Neural progenitor cell (in vitro differentiated cells): ENCODE measurements around the gene CDH12. TPM values are rescaled to one million over a fixed set of nuclear protein-coding genes. Genes with fewer than 3 reads are reported as not detected.

Source experiments
- DNase-seq: peaks from one replicate; pipeline ENCODE4 v3.0.0-alpha.2; 2016; ENCODE audit warnings: low spot score
- H2AFZ ChIP-seq: fragments of 200-600 bp; sonication (generic); replicated peaks from 2 replicates; pipeline ENCODE4 v1.6.1; 2016; ENCODE audit warnings: antibody characterized with exemption
- H3F3A ChIP-seq: fragments of 200-600 bp; sonication (generic); 2 replicates; pipeline ENCODE4 v1.6.1; 2016; ENCODE audit warnings: antibody characterized with exemption, low read depth
- H3K27ac ChIP-seq: fragments of 200-600 bp; sonication (generic); 2 replicates; pipeline ENCODE4 v1.5.1; 2016; ENCODE audit warnings: mild to moderate bottlenecking
- H3K27me3 ChIP-seq: fragments of 200-600 bp; sonication (generic); 2 replicates; pipeline ENCODE4 v1.6.1; 2016; ENCODE audit warnings: mild to moderate bottlenecking, moderate library complexity
- H3K36me3 ChIP-seq: fragments of 200-600 bp; sonication (generic); 2 replicates; pipeline ENCODE4 v1.5.1; 2016
- H3K4me1 ChIP-seq: fragments of 200-600 bp; sonication (generic); 2 replicates; pipeline ENCODE4 v1.6.1; 2016; ENCODE audit warnings: mixed run types
- H3K4me2 ChIP-seq: fragments of 200-600 bp; sonication (generic); 2 replicates; pipeline ENCODE4 v1.6.1; 2016
- H3K4me3 ChIP-seq: fragments of 200-600 bp; sonication (generic); 2 replicates; pipeline ENCODE4 v1.5.1; 2016
- H3K79me2 ChIP-seq: fragments of 200-600 bp; sonication (generic); 2 replicates; pipeline ENCODE4 v1.6.1; 2016; ENCODE audit warnings: low read depth
- H3K9ac ChIP-seq: fragments of 200-600 bp; sonication (generic); 2 replicates; pipeline ENCODE4 v1.6.1; 2016
- H3K9me3 ChIP-seq: fragments of 200-600 bp; sonication (generic); 2 replicates; pipeline ENCODE4 v1.5.1; 2016; ENCODE audit warnings: low read depth
- H4K20me1 ChIP-seq: fragments of 200-600 bp; sonication (generic); 2 replicates; pipeline ENCODE4 v1.6.1; 2016; ENCODE audit warnings: low read depth
- H3K27ac Mint-ChIP-seq: 3 replicates; pipeline ENCODE4 v1.8.0; 2021; ENCODE audit warnings: mixed read lengths
- H3K27me3 Mint-ChIP-seq: 2 replicates; pipeline ENCODE4 v1.8.0; 2022; ENCODE audit warnings: low read depth, mild to moderate bottlenecking, inconsistent platforms, moderate library complexity, mixed read lengths; ENCODE audit not compliant: insufficient read depth
- H3K36me3 Mint-ChIP-seq: 3 replicates; pipeline ENCODE4 v1.8.0; 2021; ENCODE audit warnings: mixed read lengths
- H3K4me1 Mint-ChIP-seq: 3 replicates; pipeline ENCODE4 v1.8.0; 2021; ENCODE audit warnings: mixed read lengths
- H3K4me3 Mint-ChIP-seq: 3 replicates; pipeline ENCODE4 v1.8.0; 2021; ENCODE audit warnings: mild to moderate bottlenecking, moderate library complexity, mixed read lengths
- H3K9me3 Mint-ChIP-seq: 3 replicates; pipeline ENCODE4 v1.8.0; 2020; ENCODE audit warnings: mixed read lengths
- CTCF ChIP-seq: fragments of 200-600 bp; sonication (generic); IDR thresholded peaks from 2 replicates; pipeline ENCODE4 v1.5.1; 2017; ENCODE audit warnings: antibody characterized with exemption, mild to moderate bottlenecking
- EZH2 ChIP-seq: fragments of 200-600 bp; sonication (generic); IDR thresholded peaks from 2 replicates; pipeline ENCODE4 v1.6.1; 2017; ENCODE audit warnings: antibody characterized with exemption, mild to moderate bottlenecking, moderate library complexity
- EZH2phosphoT487 ChIP-seq: fragments of 200-600 bp; sonication (generic); IDR thresholded peaks from 2 replicates; pipeline ENCODE4 v1.6.1; 2017; ENCODE audit warnings: antibody characterized with exemption
- total RNA-seq: library from RNA; depleted of rRNA; stranded (reverse); fragments of >200 nt; gene quantifications from 2 replicates; pipeline ENCODE4 v1.2.3, GENCODE V29; 2015; ENCODE audit warnings: low replicate concordance

CDH12 gene
- total RNA-seq, 1 donor from 2014 or later: not detected

DNA sequence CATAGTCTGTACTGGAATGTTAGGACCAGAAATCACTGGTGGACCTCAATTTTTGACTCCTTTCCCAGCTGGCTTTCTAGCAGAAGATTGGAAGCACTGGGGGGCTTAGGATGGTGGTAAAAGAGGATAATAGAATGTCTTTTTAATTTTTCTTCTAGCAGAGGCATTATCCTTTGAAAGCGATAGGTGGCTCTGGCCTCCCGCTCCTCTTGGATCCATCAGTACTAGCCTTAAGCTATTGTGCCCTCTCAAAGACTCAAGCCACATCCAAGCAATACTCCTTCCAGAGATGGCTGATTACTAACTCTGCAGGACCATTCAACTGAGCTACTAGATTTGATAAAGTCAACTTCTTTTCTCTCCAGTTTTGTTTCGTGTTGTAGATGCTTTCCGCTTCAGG lies 610.6 kb downstream of the CDH12 start:
- Mint-ChIP-seq H3K4me3 (no peak overlapping the region), H3K4me1 (no peaks in the 10 kb centered on the region), H3K27ac (no peak overlapping the region), H3K27me3 (no peaks in the 10 kb centered on the region), H3K36me3 (no peaks in the 10 kb centered on the region), H3K9me3 (no peaks in the 10 kb centered on the region)
- Histone ChIP-seq H3K27ac (no peak overlapping the region), H3K4me1 (no peaks in the 10 kb centered on the region), H3K9ac (no peak overlapping the region), H3K4me3 (no peak overlapping the region), H3K4me2 (no peak overlapping the region), H3K36me3 (no peaks in the 10 kb centered on the region), H3F3A (no peaks in the 10 kb centered on the region), H3K27me3 (no peaks in the 10 kb centered on the region), H3K9me3 (no peaks in the 10 kb centered on the region), H3K79me2 (no peaks in the 10 kb centered on the region), H4K20me1 (no peaks in the 10 kb centered on the region), H2AFZ (peak overlapping the region; percentile 67)
- peak; percentile 63 for DNase-seq
- TF ChIP-seq EZH2phosphoT487 (no peak), CTCF (peak; percentile 49)

DNA sequence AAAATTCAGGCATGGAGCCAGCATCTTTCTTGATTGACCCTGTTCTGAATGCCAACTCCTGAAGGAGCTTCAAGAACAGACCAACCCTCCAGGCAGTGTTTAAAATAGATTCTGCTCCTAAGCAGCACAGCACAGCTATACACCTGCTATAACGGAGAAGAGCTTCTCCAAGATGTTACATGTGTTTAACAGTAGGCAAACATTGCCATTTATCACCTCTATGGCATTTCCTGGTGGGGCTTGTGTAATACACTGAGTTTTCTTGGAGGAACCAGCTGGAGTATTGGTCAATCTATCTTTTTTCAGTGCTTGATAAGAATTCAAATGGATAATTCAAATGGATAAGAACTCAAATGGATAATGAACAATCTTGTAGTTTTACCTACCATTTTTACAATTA lies 615.1 kb downstream of the CDH12 start:
- no peaks in the 10 kb centered on the region for H3K9me3 Mint-ChIP-seq
- H3K27ac Mint-ChIP-seq: no peak overlapping the region
- TF ChIP-seq CTCF: no peak
- TF ChIP-seq EZH2phosphoT487: no peak
- no peak for TF ChIP-seq EZH2
- Histone ChIP-seq H3K4me1 (no peaks in the 10 kb centered on the region), H3K9me3 (no peaks in the 10 kb centered on the region), H3F3A (no peaks in the 10 kb centered on the region), H2AFZ (no peak overlapping the region), H3K4me2 (no peak overlapping the region), H3K36me3 (no peaks in the 10 kb centered on the region), H3K27ac (no peak overlapping the region), H4K20me1 (no peaks in the 10 kb centered on the region), H3K9ac (no peak overlapping the region), H3K79me2 (no peaks in the 10 kb centered on the region), H3K27me3 (no peaks in the 10 kb centered on the region), H3K4me3 (no peak overlapping the region)
- H3K4me3 Mint-ChIP-seq: no peak overlapping the region
- no peaks in the 10 kb centered on the region for H3K36me3 Mint-ChIP-seq
- H3K4me1 Mint-ChIP-seq: no peaks in the 10 kb centered on the region
- no peak for DNase-seq
- no peaks in the 10 kb centered on the region for H3K27me3 Mint-ChIP-seq

DNA sequence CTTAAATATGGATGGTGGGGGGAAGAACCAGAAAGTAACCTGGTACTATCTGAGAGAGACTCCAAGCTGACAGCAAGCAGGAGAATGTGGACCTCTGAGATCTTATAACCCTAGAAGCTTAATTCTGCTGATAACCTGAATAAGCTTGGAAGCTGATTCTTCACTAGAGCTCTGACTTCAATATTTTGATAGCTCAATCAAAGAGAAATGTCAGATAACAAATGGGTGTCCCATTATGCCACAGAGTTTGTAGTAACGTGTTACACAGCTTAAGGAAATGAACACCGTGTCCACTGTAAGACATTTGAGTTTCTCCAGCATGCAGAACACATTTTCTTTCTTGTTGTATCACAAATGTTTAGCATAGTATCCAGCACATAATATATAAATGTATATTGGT lies 626.7 kb downstream of the CDH12 start:
- Mint-ChIP-seq H3K4me1 (no peaks in the 10 kb centered on the region), H3K36me3 (no peaks in the 10 kb centered on the region), H3K27me3 (no peaks in the 10 kb centered on the region), H3K4me3 (no peak overlapping the region), H3K27ac (no peak overlapping the region), H3K9me3 (no peaks in the 10 kb centered on the region)
- H3K36me3 ChIP-seq: no peaks in the 10 kb centered on the region
- TF ChIP-seq EZH2: no peak
- no peak for TF ChIP-seq CTCF
- TF ChIP-seq EZH2phosphoT487: no peak
- DNase-seq: no peak
- H4K20me1 ChIP-seq: no peaks in the 10 kb centered on the region
- no peaks in the 10 kb centered on the region for H3K9me3 ChIP-seq
- H3K4me1 ChIP-seq: no peaks in the 10 kb centered on the region
- no peak overlapping the region for H2AFZ ChIP-seq
- H3K27me3 ChIP-seq: no peaks in the 10 kb centered on the region
- no peaks in the 10 kb centered on the region for H3K79me2 ChIP-seq
- no peak overlapping the region for H3K4me2 ChIP-seq
- H3K9ac ChIP-seq: no peak overlapping the region
- H3K27ac ChIP-seq: no peak overlapping the region
- H3F3A ChIP-seq: no peaks in the 10 kb centered on the region
- H3K4me3 ChIP-seq: no peak overlapping the region

GRCh38 chr5:22223079-22223478 lies 630.1 kb downstream of the CDH12 start:
- Histone ChIP-seq H3K4me2 (no peak overlapping the region), H3K36me3 (no peaks in the 10 kb centered on the region), H3K4me3 (no peak overlapping the region), H3K4me1 (no peaks in the 10 kb centered on the region), H3F3A (no peaks in the 10 kb centered on the region), H3K9me3 (no peaks in the 10 kb centered on the region), H3K9ac (no peak overlapping the region), H3K79me2 (no peaks in the 10 kb centered on the region), H3K27me3 (no peaks in the 10 kb centered on the region), H2AFZ (no peak overlapping the region), H3K27ac (no peak overlapping the region), H4K20me1 (no peaks in the 10 kb centered on the region)
- no peaks in the 10 kb centered on the region for H3K36me3 Mint-ChIP-seq
- DNase-seq: no peak
- H3K9me3 Mint-ChIP-seq: no peaks in the 10 kb centered on the region
- no peak overlapping the region for H3K4me3 Mint-ChIP-seq
- no peaks in the 10 kb centered on the region for H3K27me3 Mint-ChIP-seq
- TF ChIP-seq CTCF (no peak), EZH2phosphoT487 (no peak), EZH2 (no peak)
- H3K4me1 Mint-ChIP-seq: no peaks in the 10 kb centered on the region
- no peak overlapping the region for H3K27ac Mint-ChIP-seq
